PFSK-1 (cell line): Measurements from ENCODE around the gene PURB.

Experiments used
- FOXP2 ChIP-seq: optimal IDR thresholded peaks from 2 replicates; pipeline ENCODE3; 2011; ENCODE audit warnings: borderline replicate concordance, control low read depth, inconsistent platforms; ENCODE audit not compliant: insufficient read depth; ENCODE audit errors: extremely low read length, extremely low read depth
- POLR2AphosphoS5 ChIP-seq: IDR thresholded peaks from 2 replicates; pipeline ENCODE4 v1.6.1; 2012; ENCODE audit warnings: low read depth, mild to moderate bottlenecking, control low read depth, low read length, moderate library complexity
- REST ChIP-seq, 2 experiments: IDR thresholded peaks; 2 replicates each; pipeline versions ENCODE4 v1.6.1 to v1.8.0; 2011 to 2012; ENCODE audit warnings: low read depth in 2 of 2, low read length in 2 of 2, control low read depth in 1 of 2, inconsistent platforms in 1 of 2, mild to moderate bottlenecking in 1 of 2, moderate library complexity in 1 of 2; ENCODE audit not compliant: insufficient read depth in 1 of 2
- SIN3A ChIP-seq: IDR thresholded peaks from 2 replicates; pipeline ENCODE4 v1.6.1; 2012; ENCODE audit warnings: mild to moderate bottlenecking, low read length, moderate library complexity, borderline replicate concordance; ENCODE audit not compliant: insufficient read depth
- TAF1 ChIP-seq: IDR thresholded peaks from 2 replicates; pipeline ENCODE4 v1.6.1; 2012; ENCODE audit warnings: low read length, control low read depth, borderline replicate concordance; ENCODE audit not compliant: insufficient read depth

PURB gene

DNA sequence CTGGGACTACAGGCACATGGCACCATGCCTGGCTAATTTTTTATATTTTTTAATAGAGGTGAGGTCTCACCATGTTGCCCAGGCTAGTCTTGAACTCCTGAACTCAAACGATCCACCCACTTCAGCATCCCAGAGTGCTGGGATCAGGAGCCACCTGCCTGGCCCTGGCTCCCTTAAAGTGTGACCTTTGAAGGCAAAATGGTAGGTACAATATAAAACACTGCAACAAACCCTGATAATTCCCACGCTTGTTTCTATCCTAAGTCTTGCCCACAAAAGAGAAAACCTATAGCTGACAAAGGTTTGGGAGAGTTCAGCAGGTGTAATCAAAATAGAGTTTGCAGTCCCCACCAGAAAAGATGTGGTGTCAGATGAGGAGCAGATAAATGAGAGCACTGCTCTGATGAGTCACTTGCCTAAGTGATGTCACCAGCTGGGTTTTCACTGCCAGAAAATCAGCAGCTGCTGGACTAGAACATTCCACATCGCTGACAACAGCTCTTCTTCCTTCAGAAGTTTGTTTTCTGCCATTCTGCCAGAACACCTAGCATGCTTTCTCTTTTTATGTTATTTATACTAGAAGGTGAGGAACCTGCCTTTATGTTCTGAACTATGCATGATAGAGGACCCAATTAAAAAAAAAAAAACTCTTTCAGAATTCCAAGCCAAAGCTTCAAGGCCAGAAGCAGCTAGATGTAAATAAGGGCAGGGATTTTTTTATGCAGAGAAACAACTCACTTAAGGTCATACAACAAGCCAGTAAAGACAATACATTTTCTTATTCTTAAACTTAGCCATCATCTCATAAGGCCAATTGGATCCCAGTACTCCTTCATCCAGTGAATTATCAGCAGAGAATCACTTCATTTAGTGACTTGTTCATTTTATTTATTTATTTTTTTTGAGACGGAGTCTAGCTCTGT is 18.0 kb downstream of the PURB start:
- TF ChIP-seq POLR2AphosphoS5 (no peak), REST (IDR thresholded peaks at IDR 0.05; ENCODE audit: insufficient read depth in 1 of 2, low read depth in 2 of 2, low read length in 2 of 2) (no peak), FOXP2 (no peak), SIN3A (no peak), TAF1 (no peak)

DNA sequence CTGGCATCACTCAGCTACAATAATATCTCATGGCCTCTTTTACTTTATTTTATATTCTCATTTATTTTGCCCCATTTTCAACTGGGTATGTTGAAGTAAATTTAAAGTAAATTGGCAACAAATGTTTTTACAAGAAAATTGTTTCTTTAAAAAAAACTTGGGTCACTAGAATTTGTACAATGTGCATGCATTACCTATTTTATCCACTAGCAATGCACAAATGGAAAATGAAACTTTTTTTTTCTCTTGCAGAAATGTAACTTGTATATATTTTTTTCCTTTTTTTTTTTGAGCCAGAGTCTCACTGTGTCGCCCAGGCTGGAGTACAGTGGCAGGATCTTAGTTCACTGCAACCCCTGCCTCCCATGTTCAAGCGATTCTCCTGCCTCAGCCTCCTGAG is 27.2 kb downstream of the PURB start:
- TF ChIP-seq SIN3A (no peak), POLR2AphosphoS5 (no peak), TAF1 (no peak), REST (IDR thresholded peaks at IDR 0.05; ENCODE audit: insufficient read depth in 1 of 2, low read depth in 2 of 2, low read length in 2 of 2) (no peak), FOXP2 (no peak)

DNA sequence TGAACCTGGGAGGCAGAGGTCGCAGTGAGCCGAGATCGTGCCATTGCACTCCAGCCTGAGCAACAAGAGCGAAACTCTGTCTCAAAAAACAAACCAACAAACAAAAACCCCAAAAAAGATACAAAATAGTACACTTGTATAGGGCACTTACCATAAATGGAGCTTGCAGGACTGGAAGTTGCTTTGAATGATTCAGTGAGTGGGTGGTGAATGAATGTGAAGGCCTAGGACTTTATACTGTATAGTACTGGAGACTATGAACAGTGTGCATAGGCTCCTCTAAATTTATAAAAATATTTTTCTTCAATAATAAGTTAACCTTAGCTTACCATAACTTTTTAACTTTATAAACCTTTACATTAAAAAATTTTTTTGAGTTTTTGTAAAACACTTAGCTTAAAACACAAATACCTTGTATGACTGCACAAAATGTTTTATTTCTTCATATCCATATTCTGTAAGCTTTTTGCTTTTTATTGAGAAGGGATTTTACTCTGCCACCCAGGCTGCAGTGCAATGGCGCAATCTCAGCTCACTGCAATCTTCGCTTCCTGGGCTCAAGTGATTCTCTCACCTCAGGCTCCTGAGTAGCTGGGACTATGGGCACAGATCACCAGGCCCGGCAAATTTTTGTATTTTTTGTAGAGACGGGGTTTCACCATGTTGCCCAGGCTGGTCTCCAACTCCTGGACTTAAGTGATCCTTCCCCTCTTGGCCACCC is 30.5 kb downstream of the PURB start:
- no peak for TF ChIP-seq POLR2AphosphoS5
- no peak for TF ChIP-seq SIN3A
- no peak for TF ChIP-seq TAF1
- TF ChIP-seq FOXP2: no peak
- no peak for TF ChIP-seq REST (IDR thresholded peaks at IDR 0.05; ENCODE audit: insufficient read depth in 1 of 2, low read depth in 2 of 2, low read length in 2 of 2)

- TF ChIP-seq TAF1: no peak
- TF ChIP-seq SIN3A: no peak
- no peak for TF ChIP-seq FOXP2
Measured at GRCh38 chr7:44853391-44853790, 31.9 kb downstream of the PURB start.

- no peak for TF ChIP-seq TAF1
- no peak for TF ChIP-seq SIN3A
- TF ChIP-seq POLR2AphosphoS5: no peak
- TF ChIP-seq REST (IDR thresholded peaks at IDR 0.05; ENCODE audit: insufficient read depth in 1 of 2, low read depth in 2 of 2, low read length in 2 of 2): no peak
- TF ChIP-seq FOXP2: no peak
Measured at GRCh38 chr7:44852590-44852989, 32.7 kb downstream of the PURB start.
